Mesothelial cell of epicardium (in vitro differentiated cells): Measurements from ENCODE around the gene ADIPOR2. TPM values are rescaled to one million over a fixed set of nuclear protein-coding genes. Genes with fewer than 3 reads are reported as not detected.

Source experiments
- DNase-seq, 2 experiments: peaks; one replicate each; pipeline ENCODE4 v3.0.0; 2021; ENCODE audit warnings: low spot score in 2 of 2; ENCODE audit not compliant: unreplicated experiment in 2 of 2
- H3K27ac Mint-ChIP-seq: 2 replicates; pipeline ENCODE4 v1.8.0; 2021; ENCODE audit warnings: mixed read lengths
- H3K27me3 Mint-ChIP-seq: 2 replicates; pipeline ENCODE4 v1.8.0; 2021; ENCODE audit warnings: low read depth, mixed read lengths
- H3K36me3 Mint-ChIP-seq: 2 replicates; pipeline ENCODE4 v1.8.0; 2021; ENCODE audit warnings: mixed read lengths
- H3K4me1 Mint-ChIP-seq: 2 replicates; pipeline ENCODE4 v1.8.0; 2021; ENCODE audit warnings: mixed read lengths
- H3K4me3 Mint-ChIP-seq: 2 replicates; pipeline ENCODE4 v1.8.0; 2021; ENCODE audit warnings: mild to moderate bottlenecking, moderate library complexity, mixed read lengths
- H3K9me3 Mint-ChIP-seq: 2 replicates; pipeline ENCODE4 v1.8.0; 2021; ENCODE audit warnings: mixed read lengths
- total RNA-seq: library from RNA; stranded (reverse); gene quantifications from 3 replicates; pipeline ENCODE4 v1.2.1, GENCODE V29; 2021
- TF ChIP-seq, protein P1 (sequence below): fragments of 200-600 bp; sonication (generic); IDR thresholded peaks from one replicate; pipeline ENCODE4 v1.5.0; 2021; ENCODE audit warnings: antibody characterized with exemption; ENCODE audit not compliant: unreplicated experiment

The ADIPOR2 gene
- total RNA-seq, 1 donor from 2014 or later = 77.2 TPM

DNA sequence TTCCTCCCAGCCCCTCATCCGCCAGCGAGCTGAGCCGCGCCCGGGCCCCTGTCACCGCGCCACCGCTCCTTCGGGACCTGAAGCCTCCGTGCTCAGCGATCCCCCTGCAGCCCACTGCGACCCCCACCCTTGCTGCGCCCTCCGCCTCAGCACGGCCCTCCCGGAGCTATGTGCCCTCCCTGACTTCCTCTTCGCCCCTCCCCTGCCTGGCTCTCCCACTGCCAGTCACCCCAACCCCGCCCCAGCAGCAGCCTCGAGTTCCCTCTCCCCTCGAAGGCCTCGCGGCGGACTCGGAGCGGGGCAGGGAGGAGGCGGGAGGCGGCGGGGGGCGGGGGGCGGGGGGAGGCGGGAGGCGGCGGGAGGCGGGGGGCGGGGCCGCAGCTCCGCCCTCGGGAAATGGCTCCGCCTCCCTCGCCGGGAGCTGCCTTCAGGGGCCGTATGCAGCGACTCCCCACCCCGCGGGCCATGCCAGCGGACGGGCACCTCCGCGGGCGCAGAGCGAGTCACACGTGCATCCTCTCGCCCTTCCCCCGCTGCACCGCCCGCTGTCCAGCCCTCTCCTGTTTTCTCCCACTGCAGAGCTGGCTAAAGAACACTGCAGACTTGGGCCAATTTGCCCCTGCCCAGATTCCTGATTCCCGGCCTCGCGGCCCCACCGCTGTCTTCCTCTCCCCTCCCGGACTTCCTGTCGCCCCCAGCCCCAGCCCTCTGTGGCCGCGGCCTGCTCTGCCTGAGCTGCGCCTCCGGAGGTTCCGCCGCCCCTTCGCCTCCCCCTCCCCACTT is 29.1 kb upstream of the ADIPOR2 start:
- peak overlapping the region; percentile 77 for H3K4me3 Mint-ChIP-seq
- peaks cover 6% of the 10 kb centered on the region for H3K4me1 Mint-ChIP-seq
- H3K9me3 Mint-ChIP-seq = no peaks in the 10 kb centered on the region
- H3K27ac Mint-ChIP-seq = peak overlapping the region; percentile 61
- no peaks in the 10 kb centered on the region for H3K36me3 Mint-ChIP-seq
- DNase-seq = peak; percentile 62 to 77
- TF ChIP-seq, protein P1, sequence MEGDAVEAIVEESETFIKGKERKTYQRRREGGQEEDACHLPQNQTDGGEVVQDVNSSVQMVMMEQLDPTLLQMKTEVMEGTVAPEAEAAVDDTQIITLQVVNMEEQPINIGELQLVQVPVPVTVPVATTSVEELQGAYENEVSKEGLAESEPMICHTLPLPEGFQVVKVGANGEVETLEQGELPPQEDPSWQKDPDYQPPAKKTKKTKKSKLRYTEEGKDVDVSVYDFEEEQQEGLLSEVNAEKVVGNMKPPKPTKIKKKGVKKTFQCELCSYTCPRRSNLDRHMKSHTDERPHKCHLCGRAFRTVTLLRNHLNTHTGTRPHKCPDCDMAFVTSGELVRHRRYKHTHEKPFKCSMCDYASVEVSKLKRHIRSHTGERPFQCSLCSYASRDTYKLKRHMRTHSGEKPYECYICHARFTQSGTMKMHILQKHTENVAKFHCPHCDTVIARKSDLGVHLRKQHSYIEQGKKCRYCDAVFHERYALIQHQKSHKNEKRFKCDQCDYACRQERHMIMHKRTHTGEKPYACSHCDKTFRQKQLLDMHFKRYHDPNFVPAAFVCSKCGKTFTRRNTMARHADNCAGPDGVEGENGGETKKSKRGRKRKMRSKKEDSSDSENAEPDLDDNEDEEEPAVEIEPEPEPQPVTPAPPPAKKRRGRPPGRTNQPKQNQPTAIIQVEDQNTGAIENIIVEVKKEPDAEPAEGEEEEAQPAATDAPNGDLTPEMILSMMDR = no peak
- peaks cover 1% of the 10 kb centered on the region for H3K27me3 Mint-ChIP-seq

DNA sequence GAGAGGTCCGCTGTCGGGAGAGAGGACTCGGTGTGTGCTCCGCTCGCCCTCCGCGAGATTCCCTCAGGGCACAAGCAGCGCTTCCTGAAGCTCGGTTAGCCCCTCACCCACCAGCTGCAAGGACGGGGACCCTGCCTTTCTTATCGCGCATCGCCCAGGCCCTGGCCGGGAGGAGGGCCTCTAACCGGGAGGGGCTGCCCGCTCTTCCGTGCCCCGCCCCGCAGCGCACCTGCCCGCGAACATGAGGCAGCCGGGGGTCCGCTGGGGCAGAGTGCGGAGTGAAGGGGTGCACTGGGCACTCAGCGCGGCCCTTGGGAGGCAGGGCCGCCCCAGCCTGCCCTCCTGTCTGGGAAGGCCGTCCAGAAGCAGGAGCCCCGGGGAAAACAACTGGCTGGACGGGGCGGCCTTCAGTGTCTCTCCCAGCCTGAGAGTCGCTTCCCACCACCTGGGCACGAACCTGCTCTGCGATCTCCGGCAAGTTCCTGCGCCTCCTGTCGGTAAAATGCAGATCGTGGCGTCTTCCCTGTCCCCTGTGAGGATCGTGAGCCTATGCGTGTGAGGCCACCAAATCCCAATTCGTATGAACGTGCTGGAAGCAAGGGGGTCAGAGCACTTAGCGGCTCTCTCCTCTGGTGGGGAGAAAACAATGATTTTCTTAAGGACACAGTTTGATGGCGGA is 28.0 kb upstream of the ADIPOR2 start:
- TF ChIP-seq, protein P1 = peak; percentile 36
- DNase-seq = peak in 1 of 2 experiments; percentile 72
- Mint-ChIP-seq H3K36me3 (no peaks in the 10 kb centered on the region), H3K27me3 (peaks cover 1% of the 10 kb centered on the region), H3K9me3 (no peaks in the 10 kb centered on the region), H3K4me1 (peaks cover 8% of the 10 kb centered on the region), H3K27ac (peak overlapping the region; percentile 47), H3K4me3 (peak overlapping the region; percentile 60)

DNA sequence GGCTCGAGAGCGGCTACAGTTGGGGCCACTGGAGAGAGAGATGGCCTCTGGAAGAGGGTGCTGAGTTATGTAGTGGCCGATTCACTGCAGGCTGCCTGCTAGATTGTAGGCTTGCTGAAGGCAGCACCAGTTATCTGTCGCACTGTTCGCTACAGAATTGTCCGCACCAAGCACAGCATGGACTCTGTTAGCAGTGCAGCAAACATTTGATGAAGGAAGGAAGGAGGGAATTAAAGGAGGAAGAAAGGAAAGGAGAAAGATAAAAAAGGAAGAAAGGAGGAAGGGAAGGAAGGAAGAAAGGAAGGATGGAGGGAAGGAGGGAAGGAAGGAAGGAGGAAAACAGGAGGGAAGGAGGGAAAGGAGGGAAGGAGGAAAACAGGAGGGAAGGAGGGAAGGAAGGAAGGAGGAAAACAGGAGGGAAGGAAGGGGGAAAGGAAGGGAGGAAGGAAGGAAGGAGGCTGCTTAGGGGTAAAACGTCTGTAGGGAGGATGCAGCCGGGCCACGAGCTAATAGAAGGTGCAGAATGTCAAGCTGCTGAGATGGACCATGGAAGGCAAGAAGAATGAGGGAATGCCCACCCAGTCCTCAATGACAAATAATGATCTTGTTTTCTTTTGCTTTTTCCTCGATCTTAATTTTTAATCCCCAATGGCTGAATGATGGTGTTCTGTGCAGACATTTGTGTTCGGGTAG is 27.3 kb upstream of the ADIPOR2 start:
- peaks cover 1% of the 10 kb centered on the region for H3K27me3 Mint-ChIP-seq
- H3K4me3 Mint-ChIP-seq = peak overlapping the region; percentile 60
- H3K9me3 Mint-ChIP-seq = no peaks in the 10 kb centered on the region
- no peak for DNase-seq
- TF ChIP-seq, protein P1 = no peak
- H3K4me1 Mint-ChIP-seq = peaks cover 8% of the 10 kb centered on the region
- no peak overlapping the region for H3K27ac Mint-ChIP-seq
- H3K36me3 Mint-ChIP-seq = no peaks in the 10 kb centered on the region

DNA sequence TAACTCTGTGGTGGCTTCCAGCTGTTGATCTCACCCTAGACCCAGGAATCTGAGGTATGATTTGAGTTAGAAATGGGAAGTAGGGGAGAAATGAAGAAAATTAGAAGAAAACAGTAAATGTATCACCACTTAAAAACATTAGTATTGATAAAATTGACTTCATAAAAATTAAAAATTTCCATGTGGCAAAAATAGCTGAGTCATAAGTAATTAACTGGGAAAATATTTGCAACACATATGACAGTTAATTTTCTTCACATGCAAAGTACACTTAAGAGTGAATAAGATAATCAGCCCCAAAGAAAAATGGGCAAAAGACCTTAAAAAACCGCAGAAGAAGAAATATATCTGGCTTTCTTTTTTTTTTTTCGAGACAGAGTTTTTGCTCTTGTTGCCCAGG is 25.5 kb upstream of the ADIPOR2 start:
- TF ChIP-seq, protein P1 = no peak
- no peak for DNase-seq
- Mint-ChIP-seq H3K27ac (no peak overlapping the region), H3K4me1 (peaks cover 8% of the 10 kb centered on the region), H3K9me3 (no peaks in the 10 kb centered on the region), H3K4me3 (no peak overlapping the region), H3K36me3 (no peaks in the 10 kb centered on the region), H3K27me3 (peaks cover 1% of the 10 kb centered on the region)

DNA sequence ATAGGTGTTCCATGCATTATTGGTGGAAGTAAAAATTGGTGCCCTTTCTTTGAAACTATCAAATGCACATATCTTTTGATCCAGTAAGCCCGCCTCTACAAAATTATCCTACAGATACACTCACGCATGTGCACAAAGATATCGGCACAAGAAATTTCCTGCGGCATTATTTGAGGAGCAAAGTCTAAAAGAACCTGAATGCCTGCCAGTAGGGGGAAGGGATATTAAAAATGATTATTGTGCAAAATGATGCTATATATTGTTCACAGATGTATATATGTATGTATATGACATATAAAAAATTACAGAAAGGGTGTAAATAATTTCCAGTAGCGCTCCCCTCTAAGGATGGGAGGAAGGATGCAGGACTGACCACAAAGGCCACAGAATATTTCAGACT is 24.7 kb upstream of the ADIPOR2 start:
- no peak overlapping the region for H3K4me3 Mint-ChIP-seq
- no peaks in the 10 kb centered on the region for H3K9me3 Mint-ChIP-seq
- DNase-seq = no peak
- H3K27ac Mint-ChIP-seq = no peak overlapping the region
- TF ChIP-seq, protein P1 = no peak
- peaks cover 8% of the 10 kb centered on the region for H3K4me1 Mint-ChIP-seq
- H3K36me3 Mint-ChIP-seq = no peaks in the 10 kb centered on the region
- H3K27me3 Mint-ChIP-seq = peaks cover 1% of the 10 kb centered on the region
